NT2/D1 (cell line): Measurements from ENCODE around the gene NOC2L.

Experiments used
- DNase-seq: peaks from one replicate; pipeline ENCODE4 v3.0.0-alpha.2; 2011; ENCODE audit warnings: low read depth, low spot score
- H3K27me3 ChIP-seq: 2 replicates; pipeline ENCODE4 v1.6.0; 2011; ENCODE audit warnings: mild to moderate bottlenecking; ENCODE audit not compliant: insufficient read length, insufficient read depth
- H3K36me3 ChIP-seq: 2 replicates; pipeline ENCODE4 v1.6.1; 2011; ENCODE audit warnings: mild to moderate bottlenecking, low read length, mixed read lengths; ENCODE audit not compliant: insufficient read depth, insufficient read length
- H3K4me1 ChIP-seq: 2 replicates; pipeline ENCODE4 v1.5.1; 2011; ENCODE audit not compliant: insufficient read depth, insufficient read length
- H3K4me3 ChIP-seq: 2 replicates; pipeline ENCODE4 v1.5.1; 2011; ENCODE audit warnings: low read depth; ENCODE audit not compliant: insufficient read length
- H3K9ac ChIP-seq: 2 replicates; pipeline ENCODE4 v1.6.0; 2011; ENCODE audit warnings: low read depth; ENCODE audit not compliant: insufficient read length
- H3K9me3 ChIP-seq: 2 replicates; pipeline ENCODE4 v1.5.1; 2011; ENCODE audit warnings: mild to moderate bottlenecking, low read length; ENCODE audit not compliant: insufficient read depth
- SUZ12 ChIP-seq: IDR thresholded peaks from 2 replicates; pipeline ENCODE4 v1.6.1; 2011; ENCODE audit not compliant: insufficient read length, insufficient read depth; ENCODE audit errors: extremely low read depth
- YY1 ChIP-seq: IDR thresholded peaks from 2 replicates; pipeline ENCODE4 v1.6.1; 2011; ENCODE audit not compliant: insufficient read length, insufficient read depth
- ZNF274 ChIP-seq: IDR thresholded peaks from 2 replicates; pipeline ENCODE4 v1.6.1; 2011; ENCODE audit warnings: mild to moderate bottlenecking, low read depth, low read length

Gene NOC2L

GRCh38 chr1:1001057-1001783, 42.2 kb upstream of the NOC2L start:
- peak overlapping the region; percentile 94 for H3K9ac ChIP-seq
- H3K4me1 ChIP-seq: peaks cover 39% of the 10 kb centered on the region
- DNase-seq: no peak
- H3K9me3 ChIP-seq: no peaks in the 10 kb centered on the region
- H3K4me3 ChIP-seq: peak overlapping the region; percentile 66
- no peaks in the 10 kb centered on the region for H3K27me3 ChIP-seq
- no peak for TF ChIP-seq SUZ12
- no peak for TF ChIP-seq YY1
- TF ChIP-seq ZNF274: no peak
- peaks cover 11% of the 10 kb centered on the region for H3K36me3 ChIP-seq

GRCh38 chr1:1000357-1001056, 41.5 kb upstream of the NOC2L start:
- Histone ChIP-seq H3K9ac (peak overlapping the region; percentile 94), H3K4me1 (peaks cover 32% of the 10 kb centered on the region), H3K27me3 (no peaks in the 10 kb centered on the region), H3K4me3 (peak overlapping the region; percentile 66), H3K36me3 (peaks cover 11% of the 10 kb centered on the region), H3K9me3 (no peaks in the 10 kb centered on the region)
- TF ChIP-seq YY1 (no peak), ZNF274 (no peak), SUZ12 (no peak)
- DNase-seq: peak; percentile 33

GRCh38 chr1:999725-1000356, 40.8 kb upstream of the NOC2L start, which contains the start of gene HES4:
Gene HES4 (minus strand): TSS chr1:1000097. CDS start chr1:999973, 124 bp downstream.
- H3K4me3 ChIP-seq: peak within 1 kb of the TSS; percentile 66

GRCh38 chr1:998995-999724, 40.1 kb upstream of the NOC2L start:
- H3K9ac ChIP-seq: peak overlapping the region; percentile 88
- no peaks in the 10 kb centered on the region for H3K9me3 ChIP-seq
- H3K4me3 ChIP-seq: peak overlapping the region; percentile 66
- TF ChIP-seq SUZ12 (no peak), ZNF274 (no peak), YY1 (no peak)
- DNase-seq: no peak
- peaks cover 20% of the 10 kb centered on the region for H3K4me1 ChIP-seq
- no peaks in the 10 kb centered on the region for H3K27me3 ChIP-seq
- H3K36me3 ChIP-seq: peaks cover 11% of the 10 kb centered on the region

More at GRCh38 chr1:999725-1000356, 40.8 kb upstream of the NOC2L start, which contains the start of gene HES4:
- no peaks in the 10 kb centered on the region for H3K27me3 ChIP-seq
- H3K36me3 ChIP-seq: peaks cover 11% of the 10 kb centered on the region
- H3K9ac ChIP-seq: peak within 1 kb of the TSS; percentile 94
- peak; percentile 75 for DNase-seq
- peaks cover 27% of the 10 kb centered on the region for H3K4me1 ChIP-seq
- no peaks in the 10 kb centered on the region for H3K9me3 ChIP-seq
- TF ChIP-seq ZNF274: no peak
- no peak for TF ChIP-seq YY1
- no peak for TF ChIP-seq SUZ12

DNA sequence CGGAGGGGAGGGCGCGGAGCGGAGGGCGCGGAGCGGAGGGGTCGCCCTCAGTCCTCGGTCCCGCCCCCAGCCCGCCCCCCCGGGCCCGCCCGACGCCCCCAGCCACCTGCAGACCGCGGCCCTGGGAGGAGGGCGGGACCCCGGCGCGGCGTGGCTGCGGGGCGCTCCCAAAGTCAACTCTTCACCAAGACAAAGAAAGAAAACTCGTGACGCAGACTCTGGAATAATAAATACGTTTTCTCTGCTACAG, 39.6 kb upstream of the NOC2L start:
- no peak for DNase-seq
- H3K9ac ChIP-seq: peak overlapping the region; percentile 88
- peaks cover 16% of the 10 kb centered on the region for H3K4me1 ChIP-seq
- H3K27me3 ChIP-seq: no peaks in the 10 kb centered on the region
- TF ChIP-seq SUZ12: no peak
- TF ChIP-seq ZNF274: no peak
- no peak for TF ChIP-seq YY1
- H3K36me3 ChIP-seq: peaks cover 9% of the 10 kb centered on the region
- no peaks in the 10 kb centered on the region for H3K9me3 ChIP-seq
- peak overlapping the region; percentile 66 for H3K4me3 ChIP-seq

- DNase-seq: no peak
- Histone ChIP-seq H3K27me3 (no peaks in the 10 kb centered on the region), H3K4me1 (peaks cover 13% of the 10 kb centered on the region), H3K4me3 (peak overlapping the region; percentile 39), H3K9me3 (peaks cover under 1% of the 10 kb centered on the region; the same call in 1 of the 2 replicates), H3K36me3 (peaks cover 4% of the 10 kb centered on the region), H3K9ac (peak overlapping the region; percentile 70)
- TF ChIP-seq YY1 (no peak), SUZ12 (no peak), ZNF274 (no peak)
These were observed 39.1 kb upstream of the NOC2L start for GRCh38 chr1:997993-998744.
